ENCODE results near the gene RAPGEF5.

Gene RAPGEF5

GRCh38 chr7:22356701-22357310 is at the start of gene RAPGEF5:
TSS of gene RAPGEF5 (minus strand) at chr7:22357154. CDS start at chr7:22357060, 94 bp downstream.
- H3K4me1 Mint-ChIP-seq, result peaks cover 5% of the 10 kb centered on the region
- no peaks in the 10 kb centered on the region for H3K36me3 Mint-ChIP-seq
- ATAC-seq (peak; percentile 66), DNase-seq (ENCODE audit: low spot score in 2 of 2) (no peak)
- no peak within 1 kb of the TSS for H3K27ac Mint-ChIP-seq
- H3K9me3 Mint-ChIP-seq, result no peaks in the 10 kb centered on the region
- peak within 1 kb of the TSS; percentile 65 for H3K4me3 Mint-ChIP-seq

- no peak overlapping the region for H3K4me3 Mint-ChIP-seq
- DNase-seq (ENCODE audit: low spot score in 2 of 2) (no peak), ATAC-seq (no peak)
- no peaks in the 10 kb centered on the region for H3K9me3 Mint-ChIP-seq
- H3K27ac Mint-ChIP-seq, result no peak overlapping the region
- H3K4me1 Mint-ChIP-seq, result peaks cover 18% of the 10 kb centered on the region
- no peaks in the 10 kb centered on the region for H3K36me3 Mint-ChIP-seq
Observed at GRCh38 chr7:22406715-22407114, 49.8 kb upstream of the RAPGEF5 start.

GRCh38 chr7:22404421-22405023 is 47.6 kb upstream of the RAPGEF5 start:
- ATAC-seq (no peak), DNase-seq (ENCODE audit: low spot score in 2 of 2) (no peak)
- Mint-ChIP-seq H3K9me3 (no peaks in the 10 kb centered on the region), H3K4me3 (no peak overlapping the region), H3K36me3 (no peaks in the 10 kb centered on the region), H3K27ac (no peak overlapping the region), H3K4me1 (peaks cover 20% of the 10 kb centered on the region)

GRCh38 chr7:22403344-22403743 is 46.4 kb upstream of the RAPGEF5 start:
- DNase-seq (ENCODE audit: low spot score in 2 of 2) (no peak), ATAC-seq (no peak)
- H3K4me3 Mint-ChIP-seq, result no peak overlapping the region
- no peaks in the 10 kb centered on the region for H3K9me3 Mint-ChIP-seq
- no peaks in the 10 kb centered on the region for H3K36me3 Mint-ChIP-seq
- H3K4me1 Mint-ChIP-seq, result peaks cover 20% of the 10 kb centered on the region
- H3K27ac Mint-ChIP-seq, result peak overlapping the region; percentile 81

GRCh38 chr7:22402250-22402649 is 45.3 kb upstream of the RAPGEF5 start:
- Mint-ChIP-seq H3K9me3 (no peaks in the 10 kb centered on the region), H3K36me3 (no peaks in the 10 kb centered on the region), H3K4me3 (peak overlapping the region; percentile 17), H3K27ac (peak overlapping the region; percentile 81), H3K4me1 (peaks cover 20% of the 10 kb centered on the region)
- ATAC-seq (peak; percentile 82), DNase-seq (ENCODE audit: low spot score in 2 of 2) (peak in 1 of 2 donors; percentile 50)

- Mint-ChIP-seq H3K9me3 (no peaks in the 10 kb centered on the region), H3K27ac (no peak overlapping the region), H3K36me3 (no peaks in the 10 kb centered on the region), H3K4me1 (peaks cover 20% of the 10 kb centered on the region), H3K4me3 (no peak overlapping the region)
- DNase-seq (ENCODE audit: low spot score in 2 of 2) (no peak), ATAC-seq (no peak)
Observed at GRCh38 chr7:22400936-22401553, 44.1 kb upstream of the RAPGEF5 start.

GRCh38 chr7:22400150-22400814 is 43.3 kb upstream of the RAPGEF5 start:
- ATAC-seq, result no peak
- no peak overlapping the region for H3K4me3 Mint-ChIP-seq
- H3K27ac Mint-ChIP-seq, result no peak overlapping the region
- H3K4me1 Mint-ChIP-seq, result peaks cover 20% of the 10 kb centered on the region
- no peaks in the 10 kb centered on the region for H3K9me3 Mint-ChIP-seq
- no peaks in the 10 kb centered on the region for H3K36me3 Mint-ChIP-seq
- DNase-seq (ENCODE audit: low spot score in 2 of 2), result no peak

- Mint-ChIP-seq H3K4me3 (no peak overlapping the region), H3K27ac (no peak overlapping the region), H3K9me3 (no peaks in the 10 kb centered on the region), H3K4me1 (peaks cover 20% of the 10 kb centered on the region), H3K36me3 (no peaks in the 10 kb centered on the region)
- no peak for ATAC-seq
- DNase-seq (ENCODE audit: low spot score in 2 of 2), result no peak
Observed at GRCh38 chr7:22399546-22399945, 42.6 kb upstream of the RAPGEF5 start.

- Mint-ChIP-seq H3K36me3 (no peaks in the 10 kb centered on the region), H3K9me3 (no peaks in the 10 kb centered on the region), H3K4me1 (peaks cover 20% of the 10 kb centered on the region), H3K27ac (no peak overlapping the region), H3K4me3 (no peak overlapping the region)
- DNase-seq (ENCODE audit: low spot score in 2 of 2) (no peak), ATAC-seq (no peak)
Observed at GRCh38 chr7:22399091-22399490, 42.1 kb upstream of the RAPGEF5 start.

GRCh38 chr7:22397981-22398380 is 41.0 kb upstream of the RAPGEF5 start:
- no peak overlapping the region for H3K4me3 Mint-ChIP-seq
- DNase-seq (ENCODE audit: low spot score in 2 of 2) (no peak), ATAC-seq (no peak)
- no peaks in the 10 kb centered on the region for H3K9me3 Mint-ChIP-seq
- H3K36me3 Mint-ChIP-seq, result no peaks in the 10 kb centered on the region
- no peak overlapping the region for H3K27ac Mint-ChIP-seq
- H3K4me1 Mint-ChIP-seq, result peaks cover 15% of the 10 kb centered on the region

GRCh38 chr7:22395222-22395621 is 38.3 kb upstream of the RAPGEF5 start:
- ATAC-seq, result no peak
- Mint-ChIP-seq H3K4me3 (no peak overlapping the region), H3K27ac (no peak overlapping the region), H3K4me1 (no peaks in the 10 kb centered on the region), H3K36me3 (no peaks in the 10 kb centered on the region), H3K9me3 (no peaks in the 10 kb centered on the region)
- no peak for DNase-seq (ENCODE audit: low spot score in 2 of 2)

GRCh38 chr7:22394739-22395138 is 37.8 kb upstream of the RAPGEF5 start:
- DNase-seq (ENCODE audit: low spot score in 2 of 2) (no peak), ATAC-seq (no peak)
- Mint-ChIP-seq H3K9me3 (no peaks in the 10 kb centered on the region), H3K4me3 (no peak overlapping the region), H3K36me3 (no peaks in the 10 kb centered on the region), H3K27ac (no peak overlapping the region), H3K4me1 (no peaks in the 10 kb centered on the region)

GRCh38 chr7:22393913-22394729 is 37.2 kb upstream of the RAPGEF5 start:
- H3K36me3 Mint-ChIP-seq, result no peaks in the 10 kb centered on the region
- DNase-seq (ENCODE audit: low spot score in 2 of 2) (no peak), ATAC-seq (no peak)
- H3K4me3 Mint-ChIP-seq, result no peak overlapping the region
- no peaks in the 10 kb centered on the region for H3K4me1 Mint-ChIP-seq
- no peak overlapping the region for H3K27ac Mint-ChIP-seq
- H3K9me3 Mint-ChIP-seq, result no peaks in the 10 kb centered on the region

GRCh38 chr7:22390516-22390915 is 33.6 kb upstream of the RAPGEF5 start:
- H3K36me3 Mint-ChIP-seq, result no peaks in the 10 kb centered on the region
- H3K27ac Mint-ChIP-seq, result no peak overlapping the region
- no peak overlapping the region for H3K4me3 Mint-ChIP-seq
- no peaks in the 10 kb centered on the region for H3K4me1 Mint-ChIP-seq
- DNase-seq (ENCODE audit: low spot score in 2 of 2) (no peak), ATAC-seq (peak; percentile 72)
- no peaks in the 10 kb centered on the region for H3K9me3 Mint-ChIP-seq

GRCh38 chr7:22389892-22390291 is 32.9 kb upstream of the RAPGEF5 start:
- Mint-ChIP-seq H3K4me1 (no peaks in the 10 kb centered on the region), H3K27ac (no peak overlapping the region), H3K9me3 (no peaks in the 10 kb centered on the region), H3K36me3 (no peaks in the 10 kb centered on the region), H3K4me3 (no peak overlapping the region)
- ATAC-seq, result no peak
- no peak for DNase-seq (ENCODE audit: low spot score in 2 of 2)
